GM12878 (cell line): Measurements from ENCODE around the gene SLC6A9. TPM values are rescaled to one million over a fixed set of nuclear protein-coding genes. Genes with fewer than 3 reads are reported as not detected.

Experiments used
- ATAC-seq: fragments of 200-7000 bp; cut with Tn5 transposase; 3 replicates; pipeline ENCODE4 v1.9.1; 2020; ENCODE audit warnings: mild to moderate bottlenecking, moderate library complexity
- BruUV-seq: library from RNA; stranded (reverse); fragments of 400-500 nt; replicated peaks from 2 replicates; lab custom pipeline; 2021; lab: Mats Ljungman, UMichigan
- CTCF ChIA-PET: fragments of 300-600 bp; sonication (Branson Sonifier 250); formaldehyde crosslinking; extraction: SDS; loops from one replicate; lab custom pipeline; 2021; ENCODE audit warnings: inconsistent platforms; lab: Yijun Ruan, JAX
- POLR2A ChIA-PET: fragments of 350-600 bp; formaldehyde crosslinking; extraction: SDS; loops from one replicate; lab custom pipeline; 2021; ENCODE audit warnings: inconsistent platforms; lab: Charles Lee
- RAD21 ChIA-PET: fragments of 300-600 bp; sonication (Branson Sonifier 250); formaldehyde crosslinking; loops from one replicate; lab custom pipeline; 2023; ENCODE audit warnings: antibody characterized with exemption; ENCODE audit not compliant: unreplicated experiment; lab: Charles Lee
- SMC1A ChIA-PET: fragments of 300-600 bp; sonication (Branson Sonifier 250); formaldehyde crosslinking; loops from one replicate; lab custom pipeline; 2023; ENCODE audit not compliant: unreplicated experiment, uncharacterized antibody; lab: Charles Lee
- DNase-seq: peaks from one replicate; pipeline ENCODE4 v3.0.0-alpha.2; 2011; ENCODE audit warnings: low read depth, low spot score
- FAIRE-seq: peaks from 3 replicates; lab custom pipeline; 2011; peaks lifted over from hg19 to GRCh38; lab: Jason Lieb, UNC
- H2AFZ ChIP-seq: 2 replicates; pipeline ENCODE4 v1.6.0; 2011; ENCODE audit warnings: low read depth, low read length, control low read depth; ENCODE audit not compliant: control insufficient read depth
- H3K27ac ChIP-seq: 2 replicates; pipeline ENCODE4 v1.5.1; 2011; ENCODE audit warnings: control low read depth; ENCODE audit not compliant: control insufficient read depth, insufficient read depth
- H3K27me3 ChIP-seq, 2 experiments: replicated peaks in 1 of 2; 2 replicates each; pipeline versions ENCODE4 v1.6.0 to v1.6.1; 2011; ENCODE audit warnings: low read length in 1 of 2; ENCODE audit not compliant: control insufficient read depth in 2 of 2, insufficient read depth in 2 of 2
- H3K36me3 ChIP-seq, 2 experiments: 2 replicates each; pipeline ENCODE4 v1.5.1; 2011; ENCODE audit warnings: low read length in 1 of 2; ENCODE audit not compliant: control insufficient read depth in 2 of 2, insufficient read depth in 2 of 2
- H3K4me1 ChIP-seq: 2 replicates; pipeline ENCODE4 v1.6.1; 2011; ENCODE audit warnings: mild to moderate bottlenecking, low read length, moderate library complexity, mixed read lengths; ENCODE audit not compliant: control insufficient read depth, insufficient read depth
- H3K4me2 ChIP-seq: 2 replicates; pipeline ENCODE4 v1.6.0; 2011; ENCODE audit warnings: control low read depth; ENCODE audit not compliant: control insufficient read depth, insufficient read depth
- H3K4me3 ChIP-seq: fragments of 200-600 bp; sonication (generic); 2 replicates; pipeline ENCODE4 v1.5.1; 2016
- H3K79me2 ChIP-seq: 2 replicates; pipeline ENCODE4 v1.6.0; 2011; ENCODE audit warnings: low read length; ENCODE audit not compliant: control insufficient read depth, insufficient read depth
- H3K9ac ChIP-seq: 2 replicates; pipeline ENCODE4 v1.8.0; 2011; ENCODE audit warnings: low read length, control low read depth, mixed read lengths; ENCODE audit not compliant: control insufficient read depth, insufficient read depth
- H3K9me3 ChIP-seq: replicated peaks from 3 replicates; pipeline ENCODE4 v1.5.1; 2011; ENCODE audit warnings: mild to moderate bottlenecking, low read length; ENCODE audit not compliant: control insufficient read depth, insufficient read depth
- H4K20me1 ChIP-seq: 2 replicates; pipeline ENCODE4 v1.6.0; 2011; ENCODE audit not compliant: control insufficient read depth, insufficient read depth
- BRCA1 ChIP-seq: IDR thresholded peaks from 2 replicates; pipeline ENCODE4 v1.6.1; 2011; ENCODE audit warnings: low read depth, low read length, improper control_type of control experiment
- CEBPB ChIP-seq, 2 experiments: fragments of 150-350 bp in 1 of 2; IDR thresholded peaks; 2 replicates each; pipeline ENCODE4 v1.6.1; 2012 to 2014; ENCODE audit warnings: low read depth in 2 of 2, low read length in 2 of 2, borderline replicate concordance in 1 of 2, inconsistent platforms in 1 of 2
- GATAD2B ChIP-seq: fragments of 450-650 bp; conservative IDR thresholded peaks from 2 replicates; pipeline ENCODE4 v1.6.1; 2017; ENCODE audit warnings: low read depth, mild to moderate bottlenecking, moderate library complexity
- NKRF ChIP-seq: fragments of 450-650 bp; conservative IDR thresholded peaks from 2 replicates; pipeline ENCODE4 v1.6.1; 2017; ENCODE audit warnings: mild to moderate bottlenecking, moderate library complexity
- POU2F2 ChIP-seq: IDR thresholded peaks from 3 replicates; pipeline ENCODE4 v1.6.1; 2011; ENCODE audit warnings: low read depth, mild to moderate bottlenecking, low read length, borderline replicate concordance
- RFX5 ChIP-seq: IDR thresholded peaks from 2 replicates; pipeline ENCODE4 v1.6.1; 2011; ENCODE audit warnings: low read depth, low read length, improper control_type of control experiment
- SP1 ChIP-seq: IDR thresholded peaks from one replicate; pipeline ENCODE4 v1.6.1; 2011; ENCODE audit warnings: low read depth, low read length
- WGBS: methylation state at CpG from one replicate; pipeline ENCODE4 v1.1.6; 2016; ENCODE audit warnings: low lambda C conversion rate; ENCODE audit not compliant: insufficient replicate concordance, insufficient coverage; ENCODE audit errors: missing lambda C conversion rate; 5-methylcytosine and 5-hydroxymethylcytosine counted together
- in situ Hi-C: fragments of 300-500 bp; cut with MboI; formaldehyde crosslinking; loops from 9 replicates; pipeline ENCODE4 v1.14.3; 2018; ENCODE audit warnings: mixed read lengths
- intact Hi-C: fragments of 100-400 bp; cut with micrococcal nuclease; formaldehyde crosslinking; loops from one replicate; pipeline ENCODE4 v1.14.2; 2022; ENCODE audit not compliant: unreplicated experiment
- polyA plus RNA-seq, 11 experiments: library from polyadenylated mRNA; depleted of rRNA in 4 of 11; unstranded in 6 of 11; stranded (reverse) in 5 of 11; fragments of >200 nt; fragmentation: Nextera tagmentation in 4 of 11; fragmentation: Illumina TruSeq in 1 of 11; extraction: Ambion mirVana in 4 of 11; extraction: Trizol in 1 of 11; gene quantifications; 1 replicate in 1 of 11; 2 replicates in 10 of 11; pipeline versions ENCODE4 v1.2.1 to v1.2.3, GENCODE V29; 2011 to 2016; ENCODE audit warnings: inconsistent platforms in 2 of 11, missing spikeins in 2 of 11, low read depth in 1 of 11
- total RNA-seq, 4 experiments: library from RNA; depleted of rRNA in 3 of 4; stranded (reverse); fragments of >200 nt in 3 of 4; fragmentation: Illumina TruSeq in 1 of 4; extraction: Trizol in 1 of 4; gene quantifications; 2 replicates each; pipeline versions ENCODE4 v1.2.1 to v1.2.3, GENCODE V29; 2013 to 2021

Gene SLC6A9
- total and polyA plus RNA-seq, 10 of the 15 experiments (the other 5 are each of a cell fraction or from before 2014, with no cell fraction given) = 0.02 to 2.0 (median 0.63) TPM

- H4K20me1 ChIP-seq = no peaks in the 10 kb centered on the region
- no peak overlapping the region for H2AFZ ChIP-seq
- no peak overlapping the region for H3K4me3 ChIP-seq
- TF ChIP-seq SP1 (no peak), BRCA1 (no peak), RFX5 (no peak), GATAD2B (no peak), CEBPB (IDR thresholded peaks at IDR 0.05; ENCODE audit: borderline replicate concordance in 1 of 2, low read depth in 2 of 2, low read length in 2 of 2) (no peak), POU2F2 (no peak), NKRF (no peak)
- no peaks in the 10 kb centered on the region for H3K27me3 ChIP-seq
- H3K36me3 ChIP-seq = no peaks in the 10 kb centered on the region
- FAIRE-seq (no peak), DNase-seq (no peak), ATAC-seq (no peak)
- no peaks in the 10 kb centered on the region for H3K79me2 ChIP-seq
- H3K9me3 ChIP-seq = no peaks in the 10 kb centered on the region
- H3K27ac ChIP-seq = no peak overlapping the region
- no TSS peak for BruUV-seq
- H3K4me2 ChIP-seq = no peak overlapping the region
- peaks cover 4% of the 10 kb centered on the region; the same call in 1 of the 2 replicates for H3K4me1 ChIP-seq
- ChIA-PET POLR2A (interaction anchor here (0.8 kb wide), 1 partner anchor 45 kb away, joined by 3 read pairs; no protein-coding TSS in a partner anchor), RAD21 (interaction anchor here (1.0 kb wide), 1 partner anchor 16 kb away, joined by 3 read pairs; no protein-coding TSS in a partner anchor), SMC1A (no interaction called here), CTCF (interaction anchor here (1.3 to 2.9 kb wide), 3 partner anchors 16 to 43 kb away, joined by 3 to 9 read pairs (median 5); no protein-coding TSS in a partner anchor)
- 17% methylated on average over 8 of the region's 8 CpGs for WGBS
- in situ Hi-C loops = no loop called here
- intact Hi-C loops = no loop called here
- no peak overlapping the region for H3K9ac ChIP-seq
Observed at GRCh38 chr1:44021156-44021555, 10.1 kb downstream of the SLC6A9 start.
